ENCODE results near the gene CNKSR2. TPM values are rescaled to one million over a fixed set of nuclear protein-coding genes. Genes with fewer than 3 reads are reported as not detected.
"Not testable (repeated sequence)": the region's sequence is repeated elsewhere in the genome, so short reads cannot be mapped to it uniquely, and the experiment has no call there.

The CNKSR2 gene
- total and polyA plus RNA-seq, 4 donors: 0.74 to 41.4 (median 2.1) TPM

- no peak for TF ChIP-seq CTCF (IDR thresholded peaks at IDR 0.05; ENCODE audit: control extremely low read depth, extremely low read depth)
- Histone ChIP-seq H3K4me1 (ENCODE audit: control insufficient read depth in 5 of 5, insufficient read depth in 5 of 5, low read length in 5 of 5) (peaks cover 0 to 7% (median 0%) of the 10 kb centered on the region in 5 donors), H3K9me3 (ENCODE audit: control insufficient read depth in 4 of 4, insufficient read depth in 3 of 4, low read length in 3 of 4) (no peaks in the 10 kb centered on the region), H3K27ac (ENCODE audit: low read depth in 1 of 2, low read length in 1 of 2) (no peak overlapping the region), H3K9ac (ENCODE audit: insufficient read depth in 1 of 2, low read length in 2 of 2) (no peak overlapping the region), H3K4me3 (no peak overlapping the region), H3K27me3 (ENCODE audit: control insufficient read depth in 3 of 3, insufficient read depth in 3 of 3, low read length in 2 of 3) (peaks cover 0 to 3% (median 0%) of the 10 kb centered on the region in 3 donors), H3K36me3 (ENCODE audit: control insufficient read depth in 4 of 4, insufficient read depth in 4 of 4, low read length in 4 of 4) (no peaks in the 10 kb centered on the region)
- DNase-seq: peak in 2 of 3 donors; percentile 32 to 51
- ATAC-seq (ENCODE audit: insufficient read depth, low FRiP score): no peak
Measured at GRCh38 chrX:21528076-21528475, 153.9 kb downstream of the CNKSR2 start.

- Histone ChIP-seq H3K36me3 (ENCODE audit: control insufficient read depth in 4 of 4, insufficient read depth in 4 of 4, low read length in 4 of 4) (peaks cover 0 to 2% (median 0%) of the 10 kb centered on the region in 4 donors), H3K27ac (ENCODE audit: low read depth in 1 of 2, low read length in 1 of 2) (no peak overlapping the region), H3K27me3 (ENCODE audit: control insufficient read depth in 3 of 3, insufficient read depth in 3 of 3, low read length in 2 of 3) (peaks cover 0 to 3% (median 0%) of the 10 kb centered on the region in 3 donors), H3K4me3 (no peak overlapping the region), H3K9me3 (ENCODE audit: control insufficient read depth in 4 of 4, insufficient read depth in 3 of 4, low read length in 3 of 4) (no peaks in the 10 kb centered on the region), H3K4me1 (ENCODE audit: control insufficient read depth in 5 of 5, insufficient read depth in 5 of 5, low read length in 5 of 5) (peaks cover 0 to 7% (median 0%) of the 10 kb centered on the region in 5 donors), H3K9ac (ENCODE audit: insufficient read depth in 1 of 2, low read length in 2 of 2) (no peak overlapping the region)
- DNase-seq (no peak), ATAC-seq (ENCODE audit: insufficient read depth, low FRiP score) (no peak)
- WGBS, 2 donors: 63 to 90% methylated on average over 2 of the region's 2 CpGs
- no peak for TF ChIP-seq CTCF (IDR thresholded peaks at IDR 0.05; ENCODE audit: control extremely low read depth, extremely low read depth)
Measured at GRCh38 chrX:21529771-21530170, 155.6 kb downstream of the CNKSR2 start.

GRCh38 chrX:21544642-21545041 is 170.4 kb downstream of the CNKSR2 start:
- not testable (repeated sequence) for H3K9me3 ChIP-seq (ENCODE audit: control insufficient read depth in 4 of 4, insufficient read depth in 3 of 4, low read length in 3 of 4); ATAC-seq (ENCODE audit: insufficient read depth, low FRiP score); H3K36me3 ChIP-seq (ENCODE audit: control insufficient read depth in 4 of 4, insufficient read depth in 4 of 4, low read length in 4 of 4); H3K27ac ChIP-seq (ENCODE audit: low read depth in 1 of 2, low read length in 1 of 2); H3K4me1 ChIP-seq (ENCODE audit: control insufficient read depth in 5 of 5, insufficient read depth in 5 of 5, low read length in 5 of 5); H3K9ac ChIP-seq (ENCODE audit: insufficient read depth in 1 of 2, low read length in 2 of 2); H3K4me3 ChIP-seq; H3K27me3 ChIP-seq (ENCODE audit: control insufficient read depth in 3 of 3, insufficient read depth in 3 of 3, low read length in 2 of 3); DNase-seq
- WGBS, 2 donors: 78 to 91% methylated on average over 9 to 10 of the region's 10 CpGs

GRCh38 chrX:21559417-21559816 is 185.2 kb downstream of the CNKSR2 start:
- Histone ChIP-seq H3K4me1 (ENCODE audit: control insufficient read depth in 5 of 5, insufficient read depth in 5 of 5, low read length in 5 of 5) (no peaks in the 10 kb centered on the region), H3K9me3 (ENCODE audit: control insufficient read depth in 4 of 4, insufficient read depth in 3 of 4, low read length in 3 of 4) (no peaks in the 10 kb centered on the region), H3K36me3 (ENCODE audit: control insufficient read depth in 4 of 4, insufficient read depth in 4 of 4, low read length in 4 of 4) (no peaks in the 10 kb centered on the region), H3K9ac (ENCODE audit: insufficient read depth in 1 of 2, low read length in 2 of 2) (no peak overlapping the region), H3K27ac (ENCODE audit: low read depth in 1 of 2, low read length in 1 of 2) (no peak overlapping the region), H3K27me3 (ENCODE audit: control insufficient read depth in 3 of 3, insufficient read depth in 3 of 3, low read length in 2 of 3) (peaks cover 0 to 3% (median 0%) of the 10 kb centered on the region in 3 donors), H3K4me3 (no peak overlapping the region)
- WGBS, 2 donors: 45 to 83% methylated on average over 2 of the region's 2 CpGs
- no peak for TF ChIP-seq CTCF (IDR thresholded peaks at IDR 0.05; ENCODE audit: control extremely low read depth, extremely low read depth)
- no peak for DNase-seq
- ATAC-seq (ENCODE audit: insufficient read depth, low FRiP score): no peak
